Caco-2 (cell line): ENCODE measurements around the gene LRP6. TPM values are rescaled to one million over a fixed set of nuclear protein-coding genes. Genes with fewer than 3 reads are reported as not detected.

ENCODE experiments used
- BruUV-seq: library from RNA; stranded (reverse); fragments of 400-500 nt; replicated peaks from 2 replicates; lab custom pipeline; 2021; lab: Mats Ljungman, UMichigan
- CTCF ChIA-PET: fragments of 300-600 bp; sonication (Branson Sonifier 250); formaldehyde crosslinking; loops from one replicate; lab custom pipeline; 2022; ENCODE audit warnings: antibody characterized with exemption; lab: Charles Lee
- POLR2A ChIA-PET: fragments of 300-600 bp; sonication (Branson Sonifier 250); formaldehyde crosslinking; loops from one replicate; lab custom pipeline; 2022; ENCODE audit warnings: antibody characterized with exemption; lab: Charles Lee
- DNase-seq, 2 experiments: peaks; one replicate each; pipeline versions ENCODE4 v3.0.0 to v3.0.0-alpha.2; 2020 to 2022
- H3K27me3 ChIP-seq: replicated peaks from 2 replicates; pipeline ENCODE4 v1.6.0; 2011; ENCODE audit warnings: low read length; ENCODE audit not compliant: control insufficient read depth, insufficient read depth
- H3K36me3 ChIP-seq: 2 replicates; pipeline ENCODE4 v1.5.1; 2011; ENCODE audit warnings: low read length; ENCODE audit not compliant: control insufficient read depth, insufficient read depth
- H3K4me1 ChIP-seq: fragments of 250-450 bp; sonication (Bioruptor Pico); 2 replicates; pipeline ENCODE4 v1.5.1; 2020; ENCODE audit warnings: mild to moderate bottlenecking
- H3K4me3 ChIP-seq: 2 replicates; pipeline ENCODE4 v1.5.1; 2011; ENCODE audit warnings: low read depth, mild to moderate bottlenecking, control low read depth, low read length
- H3K9me3 ChIP-seq: fragments of 250-450 bp; sonication (Bioruptor Pico); 2 replicates; pipeline ENCODE4 v1.5.1; 2020; ENCODE audit warnings: mild to moderate bottlenecking, moderate library complexity
- H3K27ac Mint-ChIP-seq: one replicate; pipeline ENCODE4 v1.8.0; 2022; ENCODE audit warnings: mixed read lengths; ENCODE audit not compliant: unreplicated experiment
- H3K27me3 Mint-ChIP-seq: one replicate; pipeline ENCODE4 v1.8.0; 2022; ENCODE audit warnings: mixed read lengths; ENCODE audit not compliant: insufficient read depth, unreplicated experiment
- H3K36me3 Mint-ChIP-seq: one replicate; pipeline ENCODE4 v1.8.0; 2022; ENCODE audit warnings: mild to moderate bottlenecking, mixed read lengths; ENCODE audit not compliant: insufficient read depth, unreplicated experiment
- H3K4me1 Mint-ChIP-seq: one replicate; pipeline ENCODE4 v1.8.0; 2022; ENCODE audit warnings: low read depth, mixed read lengths; ENCODE audit not compliant: unreplicated experiment
- H3K4me3 Mint-ChIP-seq: one replicate; pipeline ENCODE4 v1.8.0; 2022; ENCODE audit warnings: mild to moderate bottlenecking, moderate library complexity, mixed read lengths; ENCODE audit not compliant: unreplicated experiment
- H3K9me3 Mint-ChIP-seq: one replicate; pipeline ENCODE4 v1.8.0; 2022; ENCODE audit warnings: mixed read lengths; ENCODE audit not compliant: unreplicated experiment
- intact Hi-C: fragments of 100-400 bp; cut with micrococcal nuclease; formaldehyde crosslinking; loops from one replicate; pipeline ENCODE4 v1.10.0; 2022; ENCODE audit not compliant: unreplicated experiment
- total RNA-seq: library from RNA; stranded (reverse); gene quantifications from 2 replicates; pipeline ENCODE4 v1.2.3, GENCODE V29; 2022
- TF ChIP-seq, protein P1 (sequence below), 2 experiments: fragments of 200-600 bp in 1 of 2; IDR thresholded peaks; 1 replicate in 1 of 2; 2 replicates in 1 of 2; pipeline versions ENCODE4 v1.5.1 to v1.8.0; 2011 to 2022; ENCODE audit warnings: antibody characterized with exemption in 1 of 2, control low read depth in 1 of 2, inconsistent platforms in 1 of 2, low read depth in 1 of 2, low read length in 1 of 2, mild to moderate bottlenecking in 1 of 2, moderate library complexity in 1 of 2; ENCODE audit not compliant: insufficient read depth in 1 of 2, severe bottlenecking in 1 of 2, unreplicated experiment in 1 of 2

The LRP6 gene
- total RNA-seq, 1 experiment from 2014 or later = 72.7 TPM

DNA sequence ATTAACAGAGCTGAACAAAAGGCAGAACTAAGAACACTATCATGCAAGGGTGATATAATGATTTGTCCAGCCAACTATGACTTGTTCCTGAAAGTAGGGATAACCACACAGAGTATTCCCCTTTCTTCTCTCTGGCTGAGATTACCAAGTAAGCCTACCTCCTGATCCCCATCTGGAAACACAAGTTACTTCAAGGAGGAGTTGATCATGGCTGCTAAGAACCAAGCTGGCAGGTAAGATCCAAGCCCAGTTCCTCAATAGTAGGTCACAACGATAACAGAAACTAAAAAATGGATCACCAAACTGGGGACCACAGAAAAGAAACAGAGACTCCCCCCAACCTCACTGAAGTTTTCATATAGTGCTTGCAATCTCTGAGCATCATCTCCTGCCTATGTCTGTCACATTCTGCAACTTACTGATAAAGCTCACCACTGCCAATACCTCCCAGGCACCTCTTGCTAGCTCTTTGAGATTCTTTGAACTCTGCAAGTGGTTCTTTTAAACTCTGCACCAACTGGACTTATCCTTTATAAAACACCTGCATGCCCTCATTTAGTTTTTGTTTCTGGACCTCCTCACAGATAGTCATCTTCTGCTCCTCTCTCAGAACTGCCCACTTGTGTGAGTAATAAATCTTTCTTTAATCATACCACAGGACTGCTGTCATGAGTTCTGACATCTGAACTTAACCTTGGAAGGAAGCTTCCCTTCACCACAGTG lies 76.6 kb downstream of the LRP6 start:
- Mint-ChIP-seq H3K4me1 (peaks cover 7% of the 10 kb centered on the region), H3K27ac (no peak overlapping the region), H3K4me3 (no peak overlapping the region), H3K27me3 (no peaks in the 10 kb centered on the region), H3K36me3 (peaks cover 23% of the 10 kb centered on the region), H3K9me3 (no peaks in the 10 kb centered on the region)
- no peak for DNase-seq
- BruUV-seq = no TSS peak
- TF ChIP-seq, protein P1, sequence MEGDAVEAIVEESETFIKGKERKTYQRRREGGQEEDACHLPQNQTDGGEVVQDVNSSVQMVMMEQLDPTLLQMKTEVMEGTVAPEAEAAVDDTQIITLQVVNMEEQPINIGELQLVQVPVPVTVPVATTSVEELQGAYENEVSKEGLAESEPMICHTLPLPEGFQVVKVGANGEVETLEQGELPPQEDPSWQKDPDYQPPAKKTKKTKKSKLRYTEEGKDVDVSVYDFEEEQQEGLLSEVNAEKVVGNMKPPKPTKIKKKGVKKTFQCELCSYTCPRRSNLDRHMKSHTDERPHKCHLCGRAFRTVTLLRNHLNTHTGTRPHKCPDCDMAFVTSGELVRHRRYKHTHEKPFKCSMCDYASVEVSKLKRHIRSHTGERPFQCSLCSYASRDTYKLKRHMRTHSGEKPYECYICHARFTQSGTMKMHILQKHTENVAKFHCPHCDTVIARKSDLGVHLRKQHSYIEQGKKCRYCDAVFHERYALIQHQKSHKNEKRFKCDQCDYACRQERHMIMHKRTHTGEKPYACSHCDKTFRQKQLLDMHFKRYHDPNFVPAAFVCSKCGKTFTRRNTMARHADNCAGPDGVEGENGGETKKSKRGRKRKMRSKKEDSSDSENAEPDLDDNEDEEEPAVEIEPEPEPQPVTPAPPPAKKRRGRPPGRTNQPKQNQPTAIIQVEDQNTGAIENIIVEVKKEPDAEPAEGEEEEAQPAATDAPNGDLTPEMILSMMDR (IDR thresholded peaks at IDR 0.05; ENCODE audit: insufficient read depth in 1 of 2, low read depth in 1 of 2, low read length in 1 of 2, severe bottlenecking in 1 of 2, unreplicated experiment in 1 of 2) = no peak
- ChIA-PET CTCF (interaction anchor here (0.7 kb wide), 1 partner anchor 37 kb away, joined by 3 read pairs; no protein-coding TSS in a partner anchor), POLR2A (interaction anchor here (0.5 kb wide), 1 partner anchor 129 kb away, joined by 3 read pairs; no protein-coding TSS in a partner anchor)
- H3K27me3 ChIP-seq = no peaks in the 10 kb centered on the region
- no peaks in the 10 kb centered on the region for H3K36me3 ChIP-seq
- H3K4me3 ChIP-seq = no peak overlapping the region
- H3K4me1 ChIP-seq = peaks cover 8% of the 10 kb centered on the region; the same call in 1 of the 2 replicates
- H3K9me3 ChIP-seq = no peaks in the 10 kb centered on the region
- intact Hi-C loops = no loop called here

DNA sequence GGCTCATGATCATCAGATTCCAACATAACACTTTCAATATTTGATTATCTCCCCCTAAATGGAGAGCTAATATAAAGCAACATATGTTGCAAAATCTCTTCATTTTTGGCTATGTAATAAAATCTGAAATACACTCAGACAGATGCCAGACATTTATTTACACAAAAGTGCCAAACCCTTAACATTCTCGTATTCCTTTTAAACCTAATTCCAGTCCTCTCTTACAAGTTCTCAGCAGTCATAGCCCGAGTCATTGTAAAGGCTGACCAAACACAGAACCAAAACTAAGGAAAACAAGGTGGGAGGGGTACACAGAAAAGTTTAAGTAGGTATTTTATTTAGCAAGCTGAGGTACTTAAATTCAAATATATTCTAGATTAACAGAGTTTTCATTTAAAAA lies 81.4 kb downstream of the LRP6 start:
- Mint-ChIP-seq H3K9me3 (no peaks in the 10 kb centered on the region), H3K27ac (no peak overlapping the region), H3K27me3 (no peaks in the 10 kb centered on the region), H3K36me3 (peaks cover 37% of the 10 kb centered on the region), H3K4me3 (no peak overlapping the region), H3K4me1 (peaks cover 8% of the 10 kb centered on the region)
- CTCF ChIA-PET = no interaction called here
- Histone ChIP-seq H3K4me3 (no peak overlapping the region), H3K36me3 (no peaks in the 10 kb centered on the region), H3K4me1 (no peaks in the 10 kb centered on the region; the same call in 1 of the 2 replicates), H3K9me3 (no peaks in the 10 kb centered on the region), H3K27me3 (no peaks in the 10 kb centered on the region)
- POLR2A ChIA-PET = no interaction called here
- TF ChIP-seq, protein P1 (IDR thresholded peaks at IDR 0.05; ENCODE audit: insufficient read depth in 1 of 2, low read depth in 1 of 2, low read length in 1 of 2, severe bottlenecking in 1 of 2, unreplicated experiment in 1 of 2) = no peak
- no peak for DNase-seq
- BruUV-seq = no TSS peak
- intact Hi-C loops = no loop called here

DNA sequence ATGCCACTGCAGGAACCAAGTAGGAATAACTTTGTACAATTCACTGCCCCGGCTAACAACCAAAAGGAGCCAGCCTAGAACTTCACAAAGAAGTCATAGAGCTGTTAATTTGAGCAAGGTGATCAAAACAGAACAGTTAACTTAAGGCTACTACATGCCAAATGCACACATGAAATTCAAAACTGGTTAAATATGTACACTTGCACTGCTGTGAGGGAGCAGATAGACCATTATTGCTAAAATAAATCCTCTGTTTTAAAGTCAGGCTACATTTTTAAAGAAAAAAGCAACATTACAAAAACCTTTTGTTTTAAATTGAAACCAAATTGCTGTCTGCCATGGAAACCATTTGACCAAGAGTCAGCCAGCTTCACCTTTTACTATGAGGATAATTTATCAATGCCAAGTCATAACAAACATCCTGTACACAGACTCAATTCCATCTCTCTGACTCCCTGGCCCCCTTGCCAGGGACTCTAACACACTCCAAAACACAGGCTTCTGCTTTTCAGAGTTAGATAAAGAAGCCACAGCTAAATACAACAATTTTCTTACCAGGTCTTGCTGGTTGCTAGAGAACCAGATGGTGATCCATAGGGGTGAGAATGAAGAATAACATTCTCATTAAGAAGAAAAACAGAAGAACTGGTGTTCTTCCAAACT lies 84.0 kb downstream of the LRP6 start:
- Mint-ChIP-seq H3K36me3 (peaks cover 42% of the 10 kb centered on the region), H3K4me3 (no peak overlapping the region), H3K27me3 (no peaks in the 10 kb centered on the region), H3K9me3 (no peaks in the 10 kb centered on the region), H3K4me1 (peaks cover 8% of the 10 kb centered on the region), H3K27ac (no peak overlapping the region)
- no TSS peak for BruUV-seq
- no peaks in the 10 kb centered on the region for H3K27me3 ChIP-seq
- ChIA-PET POLR2A (no interaction called here), CTCF (no interaction called here)
- H3K36me3 ChIP-seq = no peaks in the 10 kb centered on the region; the same call in 1 of the 2 replicates
- H3K4me3 ChIP-seq = no peak overlapping the region
- DNase-seq = no peak
- no peaks in the 10 kb centered on the region for H3K9me3 ChIP-seq
- intact Hi-C loops = no loop called here
- TF ChIP-seq, protein P1 (IDR thresholded peaks at IDR 0.05; ENCODE audit: insufficient read depth in 1 of 2, low read depth in 1 of 2, low read length in 1 of 2, severe bottlenecking in 1 of 2, unreplicated experiment in 1 of 2) = no peak
- H3K4me1 ChIP-seq = no peaks in the 10 kb centered on the region; the same call in 1 of the 2 replicates
